AG20443 (cell line): ENCODE results near the gene INSYN2B.
"Not testable (repeated sequence)": the region's sequence is repeated elsewhere in the genome, so short reads cannot be mapped to it uniquely, and the experiment has no call there.

Experiments used
- DNase-seq: peaks from one replicate; pipeline ENCODE4 v3.0.0; 2012; ENCODE audit warnings: low spot score, mixed read lengths

The INSYN2B gene

DNA sequence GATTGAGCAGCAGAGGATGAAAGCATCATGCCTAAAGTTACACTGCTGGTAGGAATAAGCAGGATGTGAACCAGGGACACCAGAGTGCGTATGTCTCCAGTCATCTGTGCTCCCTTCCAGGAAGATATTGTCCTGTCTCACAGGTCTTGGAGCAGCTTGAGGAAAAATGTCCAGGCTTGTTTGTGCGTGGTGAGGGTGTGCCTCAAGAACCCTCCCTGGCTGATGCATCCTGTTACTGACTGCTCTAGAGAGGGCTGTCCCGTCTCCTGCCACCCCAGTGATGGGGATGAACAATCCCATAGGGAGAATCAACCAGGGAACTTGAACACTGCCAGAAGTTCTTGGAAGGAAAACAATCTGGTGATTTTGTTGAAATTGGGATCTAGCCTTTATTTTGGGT, 132.0 kb downstream of the INSYN2B start:
- no peak for DNase-seq

GRCh38 chr5:169847519-169847918, 132.8 kb downstream of the INSYN2B start:
- DNase-seq: no peak

- no peak for DNase-seq
Observed at GRCh38 chr5:169842699-169843098, 137.6 kb downstream of the INSYN2B start.

DNA sequence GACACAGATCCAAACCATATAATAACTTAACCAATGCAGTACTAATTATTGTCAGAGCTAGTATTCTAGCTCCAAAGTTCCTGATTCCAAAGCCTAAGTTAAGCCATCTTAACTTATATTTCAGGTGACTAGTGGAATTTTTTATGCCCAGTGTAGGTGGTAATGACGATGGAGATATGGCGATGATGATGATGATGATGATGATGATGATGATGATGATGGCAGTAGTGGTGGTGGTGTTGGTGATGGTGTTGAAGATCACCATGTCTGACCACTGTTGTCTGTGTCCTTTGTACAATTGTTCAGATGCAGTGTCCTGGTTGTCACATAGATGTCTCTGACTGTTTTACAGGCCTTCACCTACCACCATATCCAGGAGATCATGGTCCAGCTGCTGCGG, 139.9 kb downstream of the INSYN2B start:
- DNase-seq: no peak

- no peak for DNase-seq
Observed at GRCh38 chr5:169838688-169839087, 141.6 kb downstream of the INSYN2B start.

- no peak for DNase-seq
Observed at GRCh38 chr5:169837686-169838085, 142.6 kb downstream of the INSYN2B start.

DNA sequence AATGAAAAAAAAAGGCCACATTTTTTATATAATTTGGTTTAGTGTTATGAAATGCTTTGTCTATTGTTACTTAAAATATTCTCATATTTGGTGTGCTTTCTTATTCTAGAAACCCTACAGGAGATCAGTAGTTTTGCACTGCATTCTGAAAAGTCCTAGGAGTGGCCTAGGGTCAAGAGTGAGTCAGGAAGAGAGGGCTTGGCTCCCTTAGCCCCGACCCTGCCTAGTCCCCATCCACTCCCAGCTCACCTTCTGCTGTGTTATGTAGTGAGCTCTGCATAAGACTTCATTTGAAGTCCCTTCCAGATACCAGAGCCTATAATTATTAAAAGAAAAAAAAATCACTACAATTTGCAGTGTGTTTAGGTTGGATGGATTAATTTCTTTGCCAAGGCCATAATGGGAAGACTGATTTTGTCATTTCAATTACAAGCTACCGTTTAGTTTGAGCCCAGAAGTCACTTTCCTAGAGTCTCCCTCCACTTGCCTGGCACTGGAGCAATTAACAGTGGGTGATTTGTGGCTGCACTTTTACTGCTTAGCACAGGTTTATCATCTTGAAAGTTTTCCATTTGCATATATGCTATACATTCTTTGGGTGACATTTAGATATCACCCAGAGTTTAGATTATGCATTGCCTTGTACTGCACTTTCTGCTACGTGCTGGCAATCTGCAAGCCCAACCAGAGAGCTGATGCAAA, 143.3 kb downstream of the INSYN2B start:
- no peak for DNase-seq

DNA sequence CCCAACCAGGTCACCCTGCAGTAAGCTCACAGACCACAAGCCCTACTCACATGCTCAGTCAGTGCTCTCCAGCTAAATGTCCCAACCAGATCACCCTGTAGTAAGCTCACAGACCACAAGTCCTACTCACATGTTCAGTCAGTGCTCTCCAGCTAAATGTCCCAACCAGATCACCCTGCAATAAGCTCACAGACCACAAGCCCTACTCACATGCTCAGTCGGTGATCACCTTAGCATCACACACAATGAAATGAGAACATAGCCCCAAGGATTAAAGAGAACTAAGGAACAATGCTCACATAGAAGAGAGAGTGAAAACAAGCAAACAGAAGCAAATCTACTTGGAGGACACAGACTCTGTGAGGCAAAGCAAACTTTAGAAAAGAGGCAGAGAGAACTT, 145.8 kb downstream of the INSYN2B start:
- not testable (repeated sequence) for DNase-seq

- DNase-seq: peak; percentile 20
Observed at GRCh38 chr5:169833681-169834292, 146.5 kb downstream of the INSYN2B start.

DNA sequence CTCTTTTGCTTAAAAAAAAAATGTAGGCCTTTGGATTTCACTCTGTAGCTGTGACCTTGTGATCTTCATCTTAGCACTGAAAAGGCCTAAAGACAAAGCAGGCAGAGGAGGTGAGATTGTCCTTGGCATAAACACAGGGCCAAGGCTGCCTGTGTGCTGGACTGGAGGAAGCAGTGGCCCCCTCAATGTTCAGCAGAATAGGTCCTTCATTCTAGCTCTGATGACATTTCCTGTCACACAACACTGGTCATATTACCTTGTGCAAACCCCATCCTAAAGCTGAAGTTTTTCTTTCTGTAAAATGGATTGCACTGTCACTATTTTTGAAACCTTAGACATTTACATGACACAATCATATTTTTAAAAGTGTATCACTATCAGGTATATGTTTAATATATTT, 147.4 kb downstream of the INSYN2B start:
- DNase-seq: no peak

- no peak for DNase-seq
Observed at GRCh38 chr5:169832304-169832703, 148.0 kb downstream of the INSYN2B start.

- no peak for DNase-seq
Observed at GRCh38 chr5:169831331-169831730, 149.0 kb downstream of the INSYN2B start.

GRCh38 chr5:169828385-169828784, 151.9 kb downstream of the INSYN2B start:
- no peak for DNase-seq

- DNase-seq: peak; percentile 32
Observed at GRCh38 chr5:169827769-169828168, 152.5 kb downstream of the INSYN2B start.

DNA sequence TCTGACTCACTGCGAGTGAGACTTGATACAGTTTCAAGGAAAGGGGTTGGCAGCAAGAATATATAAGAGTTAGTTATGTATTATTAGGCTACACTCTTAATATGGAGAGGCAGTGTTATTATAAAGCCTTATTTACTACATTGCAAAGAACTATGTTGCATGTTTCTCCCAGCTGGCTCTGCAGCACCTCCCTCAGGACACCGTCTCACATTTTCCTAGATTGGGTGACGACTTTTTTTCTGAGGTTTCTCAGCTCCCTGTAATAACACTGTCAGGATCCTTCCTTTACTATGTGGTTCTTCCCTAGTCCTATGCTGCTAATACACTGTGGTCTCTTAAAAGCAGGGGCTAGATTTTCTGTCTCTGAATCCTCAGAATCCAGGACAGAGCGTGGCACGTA, 153.7 kb downstream of the INSYN2B start:
- peak; percentile 31 for DNase-seq

DNA sequence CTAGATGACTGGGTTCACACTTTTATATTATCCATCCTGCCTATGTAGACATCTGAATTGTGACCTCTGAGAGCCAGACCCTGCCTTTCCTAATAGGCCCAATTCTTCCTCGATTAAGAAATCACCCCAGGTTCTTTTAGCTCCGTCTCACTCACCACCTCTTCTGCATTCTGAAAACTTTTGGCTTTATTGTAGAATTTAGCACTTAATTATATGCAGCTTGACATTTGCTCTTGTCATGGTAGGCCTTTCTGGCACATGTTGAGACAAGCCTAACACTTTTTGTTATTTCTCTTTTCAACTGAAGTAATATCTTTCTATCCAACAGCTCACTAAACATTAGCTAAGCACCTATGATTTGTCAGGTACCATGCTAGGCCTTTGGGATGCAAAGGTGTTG, 163.3 kb downstream of the INSYN2B start:
- no peak for DNase-seq

- DNase-seq: no peak
Observed at GRCh38 chr5:169814522-169814921, 165.8 kb downstream of the INSYN2B start.
